Central memory CD8-positive, alpha-beta T cell (primary cell): ENCODE results near the gene DNAH11.
"Not testable (repeated sequence)": the region's sequence is repeated elsewhere in the genome, so short reads cannot be mapped to it uniquely, and the experiment has no call there.

Experiments
- ATAC-seq: fragments of 150-1000 bp; cut with Tn5 transposase; replicated peaks from 2 replicates; pipeline ENCODE4 v1.10.0; 2022; ENCODE audit warnings: mild to moderate bottlenecking, moderate FRiP score, moderate number of reproducible peaks; ENCODE audit not compliant: poor library complexity, severe bottlenecking; ENCODE audit errors: extremely low read depth
- DNase-seq, 2 donors: peaks; one replicate each; pipeline ENCODE4 v3.0.0; 2021; ENCODE audit warnings: low spot score in 2 of 2
- H3K27ac Mint-ChIP-seq: one replicate; pipeline ENCODE4 v1.8.0; 2022; ENCODE audit warnings: low read depth, mild to moderate bottlenecking, moderate library complexity, mixed read lengths
- H3K27me3 Mint-ChIP-seq: one replicate; pipeline ENCODE4 v1.8.0; 2022; ENCODE audit warnings: mixed read lengths
- H3K36me3 Mint-ChIP-seq: one replicate; pipeline ENCODE4 v1.8.0; 2022; ENCODE audit warnings: mild to moderate bottlenecking, moderate library complexity, mixed read lengths; ENCODE audit not compliant: insufficient read depth
- H3K4me1 Mint-ChIP-seq: one replicate; pipeline ENCODE4 v1.8.0; 2022; ENCODE audit warnings: mixed read lengths
- H3K4me3 Mint-ChIP-seq: one replicate; pipeline ENCODE4 v1.8.0; 2022; ENCODE audit warnings: mild to moderate bottlenecking, moderate library complexity, mixed read lengths
- H3K9me3 Mint-ChIP-seq: one replicate; pipeline ENCODE4 v1.8.0; 2022; ENCODE audit warnings: mixed read lengths

Gene DNAH11

DNA sequence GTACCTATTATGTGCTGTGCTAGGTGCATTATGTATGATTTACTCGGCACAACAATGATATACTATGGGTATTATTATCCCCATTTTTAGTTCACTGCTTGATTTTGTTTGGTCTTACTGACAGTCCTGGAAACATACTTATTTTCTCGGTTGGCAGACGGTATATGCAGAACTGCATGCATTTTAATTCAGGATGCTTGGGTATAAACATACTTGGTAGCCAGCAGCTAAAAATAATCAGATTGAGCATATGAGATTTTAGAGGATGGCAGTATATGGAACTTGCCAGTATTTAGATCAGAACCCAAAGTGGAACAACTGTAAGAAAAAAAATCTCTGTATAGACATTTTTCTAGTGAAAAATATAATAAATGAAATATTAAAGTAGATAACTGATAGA, 163.3 kb downstream of the DNAH11 start:
- Mint-ChIP-seq H3K4me1 (no peaks in the 10 kb centered on the region), H3K36me3 (no peaks in the 10 kb centered on the region), H3K27ac (no peak overlapping the region), H3K4me3 (no peak overlapping the region), H3K9me3 (no peaks in the 10 kb centered on the region), H3K27me3 (peaks cover 33% of the 10 kb centered on the region)
- ATAC-seq (no peak), DNase-seq (no peak)

DNA sequence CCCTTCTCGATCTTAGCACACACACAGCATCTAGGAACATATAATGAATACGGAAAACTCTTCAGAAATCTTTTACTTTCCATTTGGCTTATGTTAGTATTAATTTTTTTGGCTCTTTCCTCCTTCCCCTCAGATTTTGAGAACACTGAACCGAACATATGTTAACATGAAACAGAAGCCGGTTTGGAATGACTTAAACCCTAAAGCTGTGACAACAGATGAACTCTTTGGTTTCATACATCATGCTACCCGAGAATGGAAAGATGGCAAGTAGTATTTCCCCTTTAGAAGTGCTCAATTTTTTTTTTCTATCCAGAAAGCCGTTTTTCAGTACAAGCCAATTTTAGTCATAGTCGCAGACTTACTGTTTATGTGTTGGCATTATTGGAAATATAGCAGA, 164.7 kb downstream of the DNAH11 start:
- DNase-seq (no peak), ATAC-seq (no peak)
- Mint-ChIP-seq H3K36me3 (no peaks in the 10 kb centered on the region), H3K27ac (no peak overlapping the region), H3K9me3 (no peaks in the 10 kb centered on the region), H3K4me3 (no peak overlapping the region), H3K27me3 (peaks cover 29% of the 10 kb centered on the region), H3K4me1 (no peaks in the 10 kb centered on the region)

DNA sequence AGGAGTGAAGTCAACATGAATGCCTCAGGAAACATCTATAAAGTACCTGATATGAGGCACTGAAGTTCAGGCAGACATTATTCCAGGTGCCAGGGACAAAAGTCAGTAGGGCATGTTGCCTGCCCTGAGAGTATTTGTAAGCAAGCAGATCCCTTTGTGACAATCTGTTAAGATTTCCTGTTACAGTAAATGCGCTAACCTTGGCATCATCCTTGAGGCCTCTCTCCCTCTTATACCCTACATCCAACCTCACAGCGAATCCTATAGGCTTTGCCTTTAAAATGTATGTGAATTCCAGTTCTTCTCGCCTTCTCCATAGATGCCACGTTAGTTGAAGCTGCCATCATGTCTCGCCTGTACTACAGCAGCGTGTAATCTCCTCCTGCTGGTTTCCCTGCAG, 165.3 kb downstream of the DNAH11 start:
- Mint-ChIP-seq H3K4me3 (no peak overlapping the region), H3K27me3 (peaks cover 23% of the 10 kb centered on the region), H3K4me1 (no peaks in the 10 kb centered on the region), H3K9me3 (no peaks in the 10 kb centered on the region), H3K36me3 (no peaks in the 10 kb centered on the region), H3K27ac (no peak overlapping the region)
- ATAC-seq (no peak), DNase-seq (no peak)

DNA sequence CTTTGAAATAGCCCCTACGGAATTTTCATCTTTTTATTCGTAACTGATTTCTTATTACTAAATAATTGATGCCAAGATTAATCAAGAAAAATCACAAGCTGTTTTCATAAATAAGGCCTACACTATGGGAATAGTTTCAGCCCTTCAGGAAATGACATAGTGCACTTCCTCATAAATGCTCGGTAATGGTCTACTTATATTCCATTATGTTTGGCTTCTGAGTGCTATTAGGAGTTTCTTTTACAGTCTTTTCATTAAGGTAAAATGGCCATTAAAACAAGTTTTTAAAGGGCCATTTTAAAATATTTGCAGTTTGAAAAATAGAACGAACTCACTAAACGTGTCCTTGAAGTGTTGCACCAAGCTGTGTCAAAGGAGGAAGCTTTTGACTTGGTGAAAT, 174.5 kb downstream of the DNAH11 start:
- no peak overlapping the region for H3K27ac Mint-ChIP-seq
- ATAC-seq (no peak), DNase-seq (no peak)
- H3K4me3 Mint-ChIP-seq, result no peak overlapping the region
- no peaks in the 10 kb centered on the region for H3K36me3 Mint-ChIP-seq
- H3K9me3 Mint-ChIP-seq, result no peaks in the 10 kb centered on the region
- no peaks in the 10 kb centered on the region for H3K4me1 Mint-ChIP-seq
- peaks cover 52% of the 10 kb centered on the region for H3K27me3 Mint-ChIP-seq

DNA sequence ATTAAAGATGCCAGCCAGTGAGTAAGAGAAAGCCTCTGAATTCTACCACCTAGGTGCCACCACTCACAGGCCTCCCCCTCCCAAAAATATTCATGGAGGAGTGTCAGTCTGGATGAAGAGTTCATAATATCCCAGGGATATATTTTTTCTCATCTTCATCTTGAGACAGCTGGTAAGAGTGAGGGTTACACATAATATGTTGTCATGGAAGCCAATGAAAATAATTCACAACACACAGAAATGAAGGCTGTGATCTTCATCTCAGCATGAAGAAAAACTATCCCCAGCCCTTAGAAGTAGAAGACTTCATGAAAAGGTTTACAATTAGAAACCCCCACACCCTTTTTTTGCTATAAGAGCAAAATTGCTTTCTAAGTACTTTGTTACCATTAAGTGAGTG, 175.6 kb downstream of the DNAH11 start:
- Mint-ChIP-seq H3K4me1 (no peaks in the 10 kb centered on the region), H3K27ac (no peak overlapping the region), H3K4me3 (no peak overlapping the region), H3K9me3 (no peaks in the 10 kb centered on the region), H3K36me3 (no peaks in the 10 kb centered on the region), H3K27me3 (peaks cover 56% of the 10 kb centered on the region)
- ATAC-seq (no peak), DNase-seq (no peak)

DNA sequence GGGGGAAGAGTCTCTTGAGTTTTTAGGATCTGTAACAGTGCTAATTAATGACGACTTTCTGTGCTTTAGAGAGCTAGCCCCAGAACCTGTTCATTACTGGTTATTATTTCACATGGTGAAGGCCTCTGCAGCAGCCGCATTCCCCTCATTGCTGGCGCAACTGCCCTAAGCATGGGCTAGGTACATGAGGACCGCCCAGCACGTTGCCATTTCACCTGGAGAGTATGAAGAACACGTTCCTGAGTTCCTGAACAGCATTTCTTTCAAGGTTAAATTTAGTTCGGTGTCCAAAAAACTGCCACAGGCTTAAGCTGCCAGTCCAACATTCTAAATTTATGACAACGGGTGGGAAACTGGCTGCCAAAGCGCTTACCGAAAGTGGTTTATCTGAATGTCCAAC, 177.0 kb downstream of the DNAH11 start:
- DNase-seq (no peak), ATAC-seq (no peak)
- Mint-ChIP-seq H3K9me3 (no peaks in the 10 kb centered on the region), H3K27ac (no peak overlapping the region), H3K4me1 (no peaks in the 10 kb centered on the region), H3K36me3 (no peaks in the 10 kb centered on the region), H3K4me3 (no peak overlapping the region), H3K27me3 (peaks cover 56% of the 10 kb centered on the region)

DNA sequence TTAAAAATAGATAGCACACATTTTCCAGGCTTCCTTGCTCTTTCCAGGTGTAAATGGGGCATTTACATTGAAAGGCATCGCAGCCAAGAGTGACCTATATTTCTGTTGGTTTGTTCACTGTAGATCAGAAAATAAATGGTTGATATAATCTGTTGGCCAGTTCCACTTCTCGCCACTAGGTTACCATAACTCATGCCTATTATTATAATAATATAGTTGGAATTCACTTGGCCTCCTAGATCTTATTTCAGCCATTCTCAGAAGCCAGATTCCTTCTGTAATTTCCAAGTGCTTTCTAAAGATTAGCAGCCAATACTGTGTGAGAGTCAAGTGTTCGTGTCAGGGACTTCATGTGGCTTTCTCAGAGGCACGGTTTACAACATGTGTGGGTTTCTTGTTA, 179.5 kb downstream of the DNAH11 start:
- Mint-ChIP-seq H3K9me3 (no peaks in the 10 kb centered on the region), H3K4me1 (no peaks in the 10 kb centered on the region), H3K4me3 (no peak overlapping the region), H3K27me3 (peaks cover 33% of the 10 kb centered on the region), H3K36me3 (no peaks in the 10 kb centered on the region), H3K27ac (no peak overlapping the region)
- DNase-seq (no peak), ATAC-seq (no peak)

DNA sequence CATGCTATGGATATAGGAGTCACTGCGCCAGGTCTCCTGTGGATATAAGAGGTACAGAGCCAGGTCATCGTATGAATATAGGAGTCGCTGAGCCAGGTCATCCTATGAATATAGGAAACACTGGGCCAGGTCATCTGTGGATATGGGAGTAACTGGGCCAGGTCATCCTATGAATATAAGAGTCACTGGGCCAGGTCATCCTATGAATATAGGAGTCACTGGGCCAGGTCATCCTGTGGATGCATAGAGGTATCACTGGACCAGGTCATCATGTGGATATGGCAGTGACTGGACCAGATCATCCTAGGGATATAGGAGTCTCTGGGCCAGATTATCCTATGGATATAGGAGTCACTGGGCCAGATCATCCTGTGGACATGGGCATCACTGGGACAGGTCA, 181.7 kb downstream of the DNAH11 start:
- no peak for ATAC-seq
- H3K4me1 Mint-ChIP-seq, result no peaks in the 10 kb centered on the region
- H3K4me3 Mint-ChIP-seq, result no peak overlapping the region
- no peak for DNase-seq
- H3K9me3 Mint-ChIP-seq, result no peaks in the 10 kb centered on the region
- no peak overlapping the region for H3K27ac Mint-ChIP-seq
- peaks cover 41% of the 10 kb centered on the region for H3K27me3 Mint-ChIP-seq
- H3K36me3 Mint-ChIP-seq, result no peaks in the 10 kb centered on the region

DNA sequence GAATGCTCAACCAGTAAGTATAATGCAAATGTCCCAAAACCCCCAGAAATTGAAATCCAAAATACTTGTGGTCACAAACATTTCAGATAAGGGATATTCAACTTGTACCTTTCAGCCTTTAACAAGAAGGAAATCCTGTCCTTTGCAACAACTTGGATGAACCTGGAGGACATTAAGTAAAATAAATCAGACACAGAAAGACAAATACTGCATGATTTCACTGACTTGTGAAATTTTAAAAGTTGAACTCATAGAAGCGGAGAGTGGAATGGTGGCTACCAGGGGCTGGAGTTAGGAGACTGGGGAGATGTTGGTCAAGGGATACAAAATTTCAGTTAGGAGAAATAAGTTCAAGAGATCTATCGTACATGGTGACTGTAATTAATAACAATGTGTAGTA, 187.6 kb downstream of the DNAH11 start:
- H3K4me1 Mint-ChIP-seq, result no peaks in the 10 kb centered on the region
- no peaks in the 10 kb centered on the region for H3K9me3 Mint-ChIP-seq
- DNase-seq, result no peak
- no peaks in the 10 kb centered on the region for H3K36me3 Mint-ChIP-seq
- no peak for ATAC-seq
- peaks cover 18% of the 10 kb centered on the region for H3K27me3 Mint-ChIP-seq
- H3K27ac Mint-ChIP-seq, result no peak overlapping the region
- no peak overlapping the region for H3K4me3 Mint-ChIP-seq

DNA sequence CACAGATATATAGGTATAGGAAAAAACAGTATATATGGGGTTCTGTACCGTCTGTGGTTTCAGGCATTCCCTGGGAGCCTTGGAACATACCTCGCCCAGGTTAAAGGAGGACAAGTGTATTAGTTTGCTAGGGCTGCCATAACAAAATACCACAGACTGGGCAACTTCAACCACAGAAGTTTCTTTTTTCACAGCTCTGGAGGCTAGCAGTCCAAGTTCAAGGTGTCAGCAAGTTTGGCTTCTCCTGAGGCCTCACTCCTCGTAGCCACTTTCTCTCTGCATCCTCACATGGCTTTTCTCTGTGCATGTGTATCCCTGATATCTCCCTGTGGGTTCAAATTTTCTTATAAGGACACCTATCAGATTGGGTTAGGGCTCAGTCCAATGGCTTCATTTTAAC, 189.1 kb downstream of the DNAH11 start:
- DNase-seq (no peak), ATAC-seq (no peak)
- no peaks in the 10 kb centered on the region for H3K4me1 Mint-ChIP-seq
- H3K27ac Mint-ChIP-seq, result no peak overlapping the region
- peaks cover 18% of the 10 kb centered on the region for H3K27me3 Mint-ChIP-seq
- H3K9me3 Mint-ChIP-seq, result no peaks in the 10 kb centered on the region
- no peaks in the 10 kb centered on the region for H3K36me3 Mint-ChIP-seq
- no peak overlapping the region for H3K4me3 Mint-ChIP-seq

DNA sequence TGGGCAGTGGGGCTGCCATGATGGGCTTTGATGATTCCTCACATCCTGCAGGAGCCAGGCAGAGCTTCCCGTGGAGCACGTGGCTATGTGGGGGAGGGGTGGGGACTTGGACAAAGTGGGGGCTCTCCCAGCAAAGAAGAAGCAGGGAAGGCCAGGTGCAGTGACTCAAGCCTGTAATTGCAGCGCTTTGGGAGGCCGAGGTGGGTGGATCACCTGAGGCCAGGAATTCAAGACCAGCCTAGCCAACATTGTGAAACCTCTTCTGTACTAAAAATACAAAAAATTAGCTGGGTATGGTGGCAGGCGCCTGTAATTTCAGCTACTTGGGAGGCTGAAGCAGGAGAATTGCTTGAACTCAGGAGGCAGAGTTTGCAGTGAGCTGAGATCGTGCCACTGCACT, 190.1 kb downstream of the DNAH11 start:
- not testable (repeated sequence) for ATAC-seq, H3K9me3 Mint-ChIP-seq, H3K4me3 Mint-ChIP-seq, H3K36me3 Mint-ChIP-seq, H3K4me1 Mint-ChIP-seq, DNase-seq, H3K27ac Mint-ChIP-seq
- peaks cover 18% of the 10 kb centered on the region for H3K27me3 Mint-ChIP-seq

DNA sequence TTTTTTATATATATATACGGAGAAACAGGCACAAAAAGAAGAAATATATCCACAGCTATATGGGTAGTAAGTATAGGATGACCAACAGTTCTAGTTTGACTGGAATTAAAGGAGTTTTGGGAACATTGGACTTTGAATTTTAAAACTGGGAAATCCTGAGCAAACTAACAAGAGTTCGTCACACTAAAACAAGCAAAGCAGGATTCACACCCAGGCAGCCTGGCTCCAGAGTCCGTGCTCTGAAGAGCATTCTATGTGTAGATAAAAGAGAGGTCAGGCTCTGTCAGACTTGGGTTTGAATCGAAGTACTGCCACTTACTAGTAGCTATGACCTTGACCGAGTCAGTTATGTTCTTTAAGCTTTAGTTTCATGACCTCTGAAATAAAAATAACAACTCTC, 191.0 kb downstream of the DNAH11 start:
- no peaks in the 10 kb centered on the region for H3K9me3 Mint-ChIP-seq
- no peaks in the 10 kb centered on the region for H3K36me3 Mint-ChIP-seq
- DNase-seq, result no peak
- no peak overlapping the region for H3K4me3 Mint-ChIP-seq
- H3K4me1 Mint-ChIP-seq, result no peaks in the 10 kb centered on the region
- peaks cover 17% of the 10 kb centered on the region for H3K27me3 Mint-ChIP-seq
- no peak for ATAC-seq
- no peak overlapping the region for H3K27ac Mint-ChIP-seq

DNA sequence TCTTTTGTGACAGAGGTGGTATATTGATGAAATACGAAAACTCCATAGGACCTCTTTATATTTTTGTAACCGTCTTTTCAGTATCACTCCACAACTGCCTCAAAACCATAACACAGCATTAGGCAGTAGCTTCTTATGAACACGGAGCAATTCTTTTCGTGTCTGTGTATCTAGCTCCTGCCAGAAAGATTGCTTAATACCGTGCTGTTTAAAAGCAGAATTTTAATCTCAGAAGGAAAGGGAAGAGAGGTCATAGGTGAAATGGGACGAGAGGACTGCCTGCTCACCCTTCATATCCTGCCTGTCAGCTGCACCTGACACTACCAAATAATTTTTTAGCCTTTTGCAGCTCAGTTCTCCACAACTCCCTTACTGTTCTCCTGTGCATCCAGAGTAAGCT, 200.7 kb downstream of the DNAH11 start:
- ATAC-seq (no peak), DNase-seq (no peak)
- no peak overlapping the region for H3K4me3 Mint-ChIP-seq
- H3K9me3 Mint-ChIP-seq, result no peaks in the 10 kb centered on the region
- no peaks in the 10 kb centered on the region for H3K36me3 Mint-ChIP-seq
- no peak overlapping the region for H3K27ac Mint-ChIP-seq
- no peaks in the 10 kb centered on the region for H3K4me1 Mint-ChIP-seq
- H3K27me3 Mint-ChIP-seq, result peaks cover 8% of the 10 kb centered on the region

DNA sequence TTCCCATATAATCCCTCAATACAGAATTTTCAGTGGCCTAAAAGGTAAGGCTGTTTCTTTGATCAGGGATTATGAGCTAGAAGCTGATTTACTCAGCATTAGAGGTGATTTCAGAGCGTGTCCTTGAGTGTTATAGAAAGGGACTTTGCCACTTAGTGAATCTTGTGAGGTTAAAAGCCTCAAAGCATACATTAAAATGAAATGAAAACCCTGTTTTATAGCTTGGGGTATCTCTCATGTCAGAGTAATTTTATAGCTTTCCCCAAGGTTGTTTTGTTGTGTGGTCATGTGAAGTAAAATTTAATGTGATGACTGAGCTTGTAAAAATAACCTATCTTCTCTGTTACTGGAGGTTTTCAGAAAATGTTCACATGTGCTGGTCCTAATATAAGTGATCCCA, 204.1 kb downstream of the DNAH11 start:
- H3K36me3 Mint-ChIP-seq, result peaks cover 1% of the 10 kb centered on the region
- DNase-seq (no peak), ATAC-seq (no peak)
- no peaks in the 10 kb centered on the region for H3K9me3 Mint-ChIP-seq
- no peak overlapping the region for H3K4me3 Mint-ChIP-seq
- H3K4me1 Mint-ChIP-seq, result no peaks in the 10 kb centered on the region
- peaks cover 19% of the 10 kb centered on the region for H3K27me3 Mint-ChIP-seq
- H3K27ac Mint-ChIP-seq, result no peak overlapping the region
